Effector memory CD4-positive, alpha-beta T cell (primary cell): ENCODE measurements around the gene FANCD2.
"Not testable (repeated sequence)": the region's sequence is repeated elsewhere in the genome, so short reads cannot be mapped to it uniquely, and the experiment has no call there.

Experiments used
- DNase-seq, 3 donors: peaks; one replicate each; pipeline ENCODE4 v3.0.0-alpha.2; 2020
- H3K27ac ChIP-seq: 2 replicates; pipeline ENCODE4 v1.7.0; 2013; ENCODE audit warnings: mild to moderate bottlenecking, low read length, moderate library complexity; ENCODE audit not compliant: insufficient read depth, poor library complexity, severe bottlenecking
- H3K27me3 ChIP-seq: replicated peaks from 2 replicates; pipeline ENCODE4 v1.7.0; 2013; ENCODE audit warnings: mild to moderate bottlenecking, low read length; ENCODE audit not compliant: insufficient read depth, control insufficient read depth, poor library complexity, severe bottlenecking
- H3K36me3 ChIP-seq: 2 replicates; pipeline ENCODE4 v1.7.0; 2013; ENCODE audit warnings: mild to moderate bottlenecking, low read length, moderate library complexity; ENCODE audit not compliant: control insufficient read depth, insufficient read depth
- H3K4me1 ChIP-seq: 2 replicates; pipeline ENCODE4 v1.7.0; 2013; ENCODE audit warnings: low read length, mild to moderate bottlenecking; ENCODE audit not compliant: control insufficient read depth, insufficient read depth, poor library complexity, severe bottlenecking
- H3K4me3 ChIP-seq: 2 replicates; pipeline ENCODE4 v1.7.0; 2013; ENCODE audit warnings: low read length, low read depth, mild to moderate bottlenecking; ENCODE audit not compliant: insufficient read depth, poor library complexity, severe bottlenecking
- H3K9me3 ChIP-seq: 2 replicates; pipeline ENCODE4 v1.7.0; 2013; ENCODE audit warnings: mild to moderate bottlenecking, low read length, moderate library complexity; ENCODE audit not compliant: control insufficient read depth

FANCD2 gene

GRCh38 chr3:10047876-10048275 is 21.6 kb downstream of the FANCD2 start:
- H3K9me3 ChIP-seq, result no peaks in the 10 kb centered on the region
- no peak for DNase-seq
- H3K27ac ChIP-seq, result no peak overlapping the region
- H3K27me3 ChIP-seq, result no peaks in the 10 kb centered on the region
- no peak overlapping the region for H3K4me3 ChIP-seq
- H3K4me1 ChIP-seq, result no peaks in the 10 kb centered on the region
- H3K36me3 ChIP-seq, result peaks cover 2% of the 10 kb centered on the region

GRCh38 chr3:10053054-10053453 is 26.8 kb downstream of the FANCD2 start:
- H3K27ac ChIP-seq, result not testable (repeated sequence)

GRCh38 chr3:10055097-10055496 is 28.9 kb downstream of the FANCD2 start:
- H3K4me1 ChIP-seq, result no peaks in the 10 kb centered on the region
- no peaks in the 10 kb centered on the region for H3K36me3 ChIP-seq
- H3K4me3 ChIP-seq, result no peak overlapping the region
- no peaks in the 10 kb centered on the region for H3K9me3 ChIP-seq
- DNase-seq, result no peak
- no peak overlapping the region for H3K27ac ChIP-seq
- H3K27me3 ChIP-seq, result no peaks in the 10 kb centered on the region

More at GRCh38 chr3:10053054-10053453, 26.8 kb downstream of the FANCD2 start:
- H3K27me3 ChIP-seq, H3K4me1 ChIP-seq, H3K4me3 ChIP-seq, H3K9me3 ChIP-seq, H3K36me3 ChIP-seq, DNase-seq: not testable (repeated sequence)

- not testable (repeated sequence) for H3K9me3 ChIP-seq
These were observed 43.8 kb downstream of the FANCD2 start for GRCh38 chr3:10070077-10070476.

GRCh38 chr3:10074666-10075065 is 48.4 kb downstream of the FANCD2 start:
- H3K4me1 ChIP-seq, result no peaks in the 10 kb centered on the region
- no peak for DNase-seq
- no peaks in the 10 kb centered on the region for H3K36me3 ChIP-seq
- H3K4me3 ChIP-seq, result no peak overlapping the region
- H3K27ac ChIP-seq, result no peak overlapping the region
- no peaks in the 10 kb centered on the region for H3K27me3 ChIP-seq
- no peaks in the 10 kb centered on the region for H3K9me3 ChIP-seq

More at GRCh38 chr3:10070077-10070476, 43.8 kb downstream of the FANCD2 start:
- not testable (repeated sequence) for H3K27ac ChIP-seq, DNase-seq, H3K36me3 ChIP-seq, H3K27me3 ChIP-seq, H3K4me1 ChIP-seq, H3K4me3 ChIP-seq

- Histone ChIP-seq H3K4me1 (no peaks in the 10 kb centered on the region), H3K4me3 (no peak overlapping the region), H3K9me3 (no peaks in the 10 kb centered on the region), H3K27ac (no peak overlapping the region), H3K36me3 (no peaks in the 10 kb centered on the region), H3K27me3 (no peaks in the 10 kb centered on the region)
- no peak for DNase-seq
These were observed 55.6 kb downstream of the FANCD2 start for GRCh38 chr3:10081871-10082270.

GRCh38 chr3:10085738-10086137 is 59.5 kb downstream of the FANCD2 start:
- Histone ChIP-seq H3K27ac (no peak overlapping the region), H3K4me1 (no peaks in the 10 kb centered on the region), H3K27me3 (no peaks in the 10 kb centered on the region), H3K9me3 (no peaks in the 10 kb centered on the region), H3K4me3 (no peak overlapping the region), H3K36me3 (no peaks in the 10 kb centered on the region)
- DNase-seq, result no peak

GRCh38 chr3:10088256-10088655 is 62.0 kb downstream of the FANCD2 start:
- no peak for DNase-seq
- no peak overlapping the region for H3K27ac ChIP-seq
- H3K4me1 ChIP-seq, result no peaks in the 10 kb centered on the region
- no peak overlapping the region for H3K4me3 ChIP-seq
- no peaks in the 10 kb centered on the region for H3K9me3 ChIP-seq
- H3K27me3 ChIP-seq, result no peaks in the 10 kb centered on the region
- peaks cover 2% of the 10 kb centered on the region for H3K36me3 ChIP-seq

GRCh38 chr3:10090179-10090578 is 63.9 kb downstream of the FANCD2 start:
- Histone ChIP-seq H3K36me3 (peaks cover 3% of the 10 kb centered on the region), H3K27me3 (no peaks in the 10 kb centered on the region), H3K9me3 (no peaks in the 10 kb centered on the region), H3K4me3 (no peak overlapping the region), H3K4me1 (no peaks in the 10 kb centered on the region), H3K27ac (no peak overlapping the region)
- no peak for DNase-seq

- H3K4me1 ChIP-seq, H3K4me3 ChIP-seq, H3K9me3 ChIP-seq, DNase-seq, H3K36me3 ChIP-seq, H3K27ac ChIP-seq, H3K27me3 ChIP-seq: not testable (repeated sequence)
These were observed 64.5 kb downstream of the FANCD2 start for GRCh38 chr3:10090774-10091173.

GRCh38 chr3:10091387-10091786 is 65.2 kb downstream of the FANCD2 start:
- H3K27ac ChIP-seq, DNase-seq, H3K4me3 ChIP-seq, H3K27me3 ChIP-seq, H3K4me1 ChIP-seq, H3K9me3 ChIP-seq, H3K36me3 ChIP-seq: not testable (repeated sequence)
